ENCODE data around the gene PLCH2. TPM values are rescaled to one million over a fixed set of nuclear protein-coding genes. Genes with fewer than 3 reads are reported as not detected.

Gene PLCH2
- total RNA-seq, 6 experiments from 2014 or later = 0.09 to 0.34 (median 0.18) TPM; not detected in 1

DNA sequence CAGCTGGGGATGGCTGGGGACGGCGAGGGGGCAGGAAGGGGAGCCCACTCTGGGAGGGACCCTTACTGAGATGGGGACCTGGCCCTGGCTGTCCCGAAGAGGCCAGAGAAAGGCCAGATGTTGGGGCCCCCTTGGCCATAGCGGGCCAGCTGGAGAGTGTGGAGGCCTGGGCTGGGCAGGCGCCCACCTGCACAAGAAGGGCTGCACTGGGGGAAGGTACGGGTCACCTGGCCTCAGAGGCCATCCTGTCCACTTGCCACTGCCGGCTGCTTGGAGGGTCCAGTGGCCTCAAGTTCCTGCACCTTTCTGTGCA is 5.0 kb upstream of the PLCH2 start:
- Mint-ChIP-seq H3K27me3 (ENCODE audit: insufficient read depth) (peaks cover 10% of the 10 kb centered on the region), H3K4me1 (ENCODE audit: low read depth) (no peaks in the 10 kb centered on the region), H3K4me3 (no peak overlapping the region), H3K27ac (no peak overlapping the region), H3K9me3 (no peaks in the 10 kb centered on the region), H3K36me3 (ENCODE audit: low read depth) (no peaks in the 10 kb centered on the region)
- TF ChIP-seq, protein P1, sequence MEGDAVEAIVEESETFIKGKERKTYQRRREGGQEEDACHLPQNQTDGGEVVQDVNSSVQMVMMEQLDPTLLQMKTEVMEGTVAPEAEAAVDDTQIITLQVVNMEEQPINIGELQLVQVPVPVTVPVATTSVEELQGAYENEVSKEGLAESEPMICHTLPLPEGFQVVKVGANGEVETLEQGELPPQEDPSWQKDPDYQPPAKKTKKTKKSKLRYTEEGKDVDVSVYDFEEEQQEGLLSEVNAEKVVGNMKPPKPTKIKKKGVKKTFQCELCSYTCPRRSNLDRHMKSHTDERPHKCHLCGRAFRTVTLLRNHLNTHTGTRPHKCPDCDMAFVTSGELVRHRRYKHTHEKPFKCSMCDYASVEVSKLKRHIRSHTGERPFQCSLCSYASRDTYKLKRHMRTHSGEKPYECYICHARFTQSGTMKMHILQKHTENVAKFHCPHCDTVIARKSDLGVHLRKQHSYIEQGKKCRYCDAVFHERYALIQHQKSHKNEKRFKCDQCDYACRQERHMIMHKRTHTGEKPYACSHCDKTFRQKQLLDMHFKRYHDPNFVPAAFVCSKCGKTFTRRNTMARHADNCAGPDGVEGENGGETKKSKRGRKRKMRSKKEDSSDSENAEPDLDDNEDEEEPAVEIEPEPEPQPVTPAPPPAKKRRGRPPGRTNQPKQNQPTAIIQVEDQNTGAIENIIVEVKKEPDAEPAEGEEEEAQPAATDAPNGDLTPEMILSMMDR (IDR thresholded peaks at IDR 0.05) = no peak
- DNase-seq = no peak

DNA sequence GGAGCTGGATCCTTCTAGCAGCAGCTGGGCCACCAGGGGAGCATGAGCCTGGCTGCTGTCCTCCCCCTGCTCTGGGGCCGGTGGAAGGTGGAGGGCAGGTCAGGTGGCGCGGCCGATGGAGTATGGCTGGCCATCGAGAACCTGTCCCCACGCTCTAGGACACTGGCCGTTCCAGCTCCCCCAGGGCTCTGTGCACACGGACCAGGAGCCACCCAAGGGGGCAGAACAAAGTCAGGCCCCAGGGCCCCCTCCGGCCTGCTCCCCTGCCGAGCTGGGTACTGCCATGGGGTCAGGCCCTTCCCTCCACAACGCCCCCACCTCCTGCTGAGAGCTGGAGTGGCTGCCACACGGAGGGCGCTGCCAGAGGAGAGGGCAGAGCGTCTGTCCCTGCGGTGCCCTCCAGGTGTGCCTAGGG is 4.5 kb upstream of the PLCH2 start:
- Mint-ChIP-seq H3K4me3 (no peak overlapping the region), H3K9me3 (no peaks in the 10 kb centered on the region), H3K4me1 (ENCODE audit: low read depth) (no peaks in the 10 kb centered on the region), H3K27me3 (ENCODE audit: insufficient read depth) (peaks cover 10% of the 10 kb centered on the region), H3K27ac (no peak overlapping the region), H3K36me3 (ENCODE audit: low read depth) (no peaks in the 10 kb centered on the region)
- TF ChIP-seq, protein P1 (IDR thresholded peaks at IDR 0.05) = no peak
- DNase-seq = no peak

DNA sequence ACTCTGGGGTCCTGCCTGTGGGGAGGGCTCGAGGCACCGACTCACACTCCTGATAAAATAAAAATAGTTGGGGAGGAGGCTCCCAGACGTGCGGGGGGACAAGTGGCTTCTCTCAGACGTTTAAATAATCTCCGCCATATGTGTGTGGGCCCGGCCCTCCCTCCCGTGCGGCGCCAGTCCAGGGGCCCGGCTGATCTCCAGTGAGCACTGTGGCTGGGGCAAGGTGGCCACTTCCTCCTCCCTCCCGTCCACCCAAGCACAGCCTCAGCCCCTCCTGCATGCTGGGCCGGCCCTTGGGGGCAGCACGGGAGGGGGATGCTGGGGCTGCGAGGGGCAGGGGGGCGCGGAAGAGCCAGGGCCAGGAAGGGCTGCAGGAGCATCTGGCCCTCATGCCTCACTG is 4.0 kb upstream of the PLCH2 start:
- Mint-ChIP-seq H3K36me3 (ENCODE audit: low read depth) (no peaks in the 10 kb centered on the region), H3K4me3 (no peak overlapping the region), H3K4me1 (ENCODE audit: low read depth) (no peaks in the 10 kb centered on the region), H3K9me3 (no peaks in the 10 kb centered on the region), H3K27me3 (ENCODE audit: insufficient read depth) (peaks cover 14% of the 10 kb centered on the region), H3K27ac (no peak overlapping the region)
- TF ChIP-seq, protein P1 (IDR thresholded peaks at IDR 0.05) = no peak
- no peak for DNase-seq

GRCh38 chr1:2472561-2473177 is 3.4 kb upstream of the PLCH2 start:
- H3K4me1 Mint-ChIP-seq (ENCODE audit: low read depth) = no peaks in the 10 kb centered on the region
- DNase-seq = no peak
- no peaks in the 10 kb centered on the region for H3K9me3 Mint-ChIP-seq
- TF ChIP-seq, protein P1 (IDR thresholded peaks at IDR 0.05) = no peak
- H3K4me3 Mint-ChIP-seq = no peak overlapping the region
- no peaks in the 10 kb centered on the region for H3K36me3 Mint-ChIP-seq (ENCODE audit: low read depth)
- peaks cover 17% of the 10 kb centered on the region for H3K27me3 Mint-ChIP-seq (ENCODE audit: insufficient read depth)
- no peak overlapping the region for H3K27ac Mint-ChIP-seq

DNA sequence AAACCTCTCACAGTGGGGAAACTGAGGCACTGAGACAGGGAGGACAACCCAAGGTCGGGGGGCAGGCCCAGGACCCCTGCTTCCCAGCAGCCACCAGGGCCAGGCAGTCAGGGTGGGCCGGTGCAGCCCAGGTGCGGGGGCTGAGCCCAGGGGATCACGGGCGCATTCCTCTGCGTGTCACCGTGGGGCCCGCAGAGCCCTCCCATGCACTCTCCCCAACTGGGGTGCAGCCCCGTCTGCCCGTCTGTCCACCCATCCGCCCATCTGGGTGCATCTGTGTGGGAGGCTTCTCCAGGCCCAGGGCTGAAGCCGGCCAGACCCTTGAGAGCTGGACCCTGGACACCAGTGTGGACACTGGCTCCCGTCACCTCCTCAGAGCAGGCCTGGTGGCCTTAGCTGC is 2.9 kb upstream of the PLCH2 start:
- no peak overlapping the region for H3K4me3 Mint-ChIP-seq
- H3K36me3 Mint-ChIP-seq (ENCODE audit: low read depth) = no peaks in the 10 kb centered on the region
- no peak overlapping the region for H3K27ac Mint-ChIP-seq
- DNase-seq = no peak
- no peaks in the 10 kb centered on the region for H3K4me1 Mint-ChIP-seq (ENCODE audit: low read depth)
- peaks cover 17% of the 10 kb centered on the region for H3K27me3 Mint-ChIP-seq (ENCODE audit: insufficient read depth)
- no peaks in the 10 kb centered on the region for H3K9me3 Mint-ChIP-seq
- TF ChIP-seq, protein P1 (IDR thresholded peaks at IDR 0.05) = no peak

Measured in HFFc6 (cell line).